K562 (cell line): ENCODE data around the gene IGSF3. TPM values are rescaled to one million over a fixed set of nuclear protein-coding genes. Genes with fewer than 3 reads are reported as not detected.
A peak's percentile ranks its signal among the peaks of the same experiment; 100 is the strongest.

Experiments
- MYNN ChIP-seq, 2 experiments: sonication (generic); formaldehyde crosslinking in 1 of 2; IDR thresholded peaks; 2 replicates each; pipeline versions ENCODE4 v1.5.0 to v1.6.1; 2016 to 2020; ENCODE audit warnings: antibody characterized with exemption in 1 of 2, missing genetic modification reagents in 1 of 2
- NR3C1 ChIP-seq: sonication (generic); formaldehyde crosslinking; IDR thresholded peaks from 2 replicates; pipeline ENCODE4 v1.8.1; 2022; ENCODE audit warnings: missing genetic modification reagents
- PHF20 ChIP-seq: fragments of 450-650 bp; IDR thresholded peaks from 2 replicates; pipeline ENCODE4 v1.6.1; 2018; ENCODE audit not compliant: partially characterized antibody
- PRMT5 ChIP-seq: sonication (generic); formaldehyde crosslinking; IDR thresholded peaks from 2 replicates; pipeline ENCODE4 v1.5.0; 2020; ENCODE audit warnings: missing genetic modification reagents
- SUPT5H ChIP-seq: fragments of 450-650 bp; IDR thresholded peaks from 2 replicates; pipeline ENCODE4 v1.6.1; 2016
- TEAD1 ChIP-seq, 2 experiments: fragments of 450-650 bp in 1 of 2; sonication (generic) in 1 of 2; formaldehyde crosslinking; IDR thresholded peaks; 2 replicates each; pipeline versions ENCODE4 v1.4.0 to v1.8.0; 2020 to 2022; ENCODE audit warnings: mild to moderate bottlenecking in 2 of 2, missing genetic modification reagents in 1 of 2
- ZNF436 ChIP-seq: fragments of 250-450, 450-650 bp; sonication (Bioruptor Pico); formaldehyde crosslinking; IDR thresholded peaks from 2 replicates; pipeline ENCODE4 v1.7.0; 2020; ENCODE audit warnings: mild to moderate bottlenecking
- polyA plus RNA-seq, 8 experiments: library from polyadenylated mRNA; depleted of rRNA in 4 of 8; stranded (reverse) in 5 of 8; unstranded in 3 of 8; fragments of >200 nt; fragmentation: Nextera tagmentation in 2 of 8; fragmentation: Illumina TruSeq in 1 of 8; extraction: Ambion mirVana in 2 of 8; extraction: Trizol in 1 of 8; gene quantifications; 2 replicates each; pipeline versions ENCODE4 v1.2.1 to v1.2.3, GENCODE V29; 2011 to 2014; ENCODE audit warnings: inconsistent platforms in 1 of 8, missing spikeins in 1 of 8
- total RNA-seq, 7 experiments: library from RNA; depleted of rRNA in 6 of 7; stranded (reverse); fragments of >200 nt in 6 of 7; fragmentation: Illumina TruSeq in 2 of 7; extraction: Trizol in 2 of 7; gene quantifications; 2 replicates each; pipeline versions ENCODE4 v1.2.1 to v1.2.3, GENCODE V29; 2011 to 2021; ENCODE audit warnings: low replicate concordance in 1 of 7
- TF ChIP-seq, protein P1 (sequence below): fragments of 200-800 bp; sonication (Bioruptor generic); IDR thresholded peaks from 2 replicates; pipeline ENCODE4 v1.6.1; 2016; ENCODE audit warnings: missing genetic modification characterization, missing compliant biosample characterization
- TF ChIP-seq, protein P2 (sequence below): sonication (generic); formaldehyde crosslinking; IDR thresholded peaks from 2 replicates; pipeline ENCODE4 v1.8.0; 2022; ENCODE audit warnings: missing genetic modification reagents, mild to moderate bottlenecking, moderate library complexity, borderline replicate concordance
- TF ChIP-seq, protein P3 (sequence below): IDR thresholded peaks from 3 replicates; pipeline ENCODE4 v1.6.1; 2011; ENCODE audit warnings: borderline replicate concordance, mild to moderate bottlenecking, moderate library complexity; ENCODE audit not compliant: insufficient read length; ENCODE audit errors: extremely low read depth
- TF ChIP-seq, protein P4 (sequence below): sonication (generic); formaldehyde crosslinking; IDR thresholded peaks from 2 replicates; pipeline ENCODE4 v1.8.0; 2022; ENCODE audit warnings: mild to moderate bottlenecking, low read depth, missing genetic modification reagents
- TF ChIP-seq, protein P5 (sequence below), 2 experiments: fragments of 450-650 bp; IDR thresholded peaks; 2 replicates each; pipeline ENCODE4 v1.6.1; 2018; ENCODE audit warnings: mild to moderate bottlenecking in 2 of 2, low read depth in 1 of 2; ENCODE audit not compliant: partially characterized antibody in 2 of 2

Gene IGSF3
- total and polyA plus RNA-seq, 9 of the 15 experiments (the other 6 are each of a cell fraction or from before 2014, with no cell fraction given), result 1.1 to 15.0 (median 8.3) TPM

DNA sequence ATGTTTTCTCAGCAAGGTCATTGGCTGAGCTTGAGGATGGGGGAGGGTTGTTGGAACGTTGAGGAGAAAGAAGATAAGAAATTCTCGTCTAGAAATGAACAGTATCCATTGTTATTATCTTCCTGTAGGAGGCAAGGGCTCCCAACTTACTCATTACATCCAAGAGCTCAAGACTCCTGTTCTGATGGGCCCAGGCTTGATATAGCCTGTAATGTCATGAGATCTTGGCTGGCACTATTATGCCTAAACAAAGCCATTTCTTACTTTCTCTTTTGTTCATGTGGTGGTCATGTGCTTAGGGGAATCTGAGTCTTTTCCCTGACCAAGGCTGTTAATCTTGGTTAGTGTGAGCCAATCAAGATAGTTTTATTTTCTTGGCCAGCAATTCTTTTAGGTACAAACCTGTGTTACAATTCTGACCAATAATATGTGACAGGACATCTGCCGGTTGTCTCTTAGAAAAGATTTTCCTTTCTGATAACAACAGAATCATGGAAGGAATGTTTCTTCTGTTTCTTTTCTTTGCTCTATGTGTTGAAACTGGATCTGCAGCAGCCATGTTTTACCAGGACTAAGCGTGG, 15.2 kb upstream of the IGSF3 start (continued):
- TF ChIP-seq, protein P1, sequence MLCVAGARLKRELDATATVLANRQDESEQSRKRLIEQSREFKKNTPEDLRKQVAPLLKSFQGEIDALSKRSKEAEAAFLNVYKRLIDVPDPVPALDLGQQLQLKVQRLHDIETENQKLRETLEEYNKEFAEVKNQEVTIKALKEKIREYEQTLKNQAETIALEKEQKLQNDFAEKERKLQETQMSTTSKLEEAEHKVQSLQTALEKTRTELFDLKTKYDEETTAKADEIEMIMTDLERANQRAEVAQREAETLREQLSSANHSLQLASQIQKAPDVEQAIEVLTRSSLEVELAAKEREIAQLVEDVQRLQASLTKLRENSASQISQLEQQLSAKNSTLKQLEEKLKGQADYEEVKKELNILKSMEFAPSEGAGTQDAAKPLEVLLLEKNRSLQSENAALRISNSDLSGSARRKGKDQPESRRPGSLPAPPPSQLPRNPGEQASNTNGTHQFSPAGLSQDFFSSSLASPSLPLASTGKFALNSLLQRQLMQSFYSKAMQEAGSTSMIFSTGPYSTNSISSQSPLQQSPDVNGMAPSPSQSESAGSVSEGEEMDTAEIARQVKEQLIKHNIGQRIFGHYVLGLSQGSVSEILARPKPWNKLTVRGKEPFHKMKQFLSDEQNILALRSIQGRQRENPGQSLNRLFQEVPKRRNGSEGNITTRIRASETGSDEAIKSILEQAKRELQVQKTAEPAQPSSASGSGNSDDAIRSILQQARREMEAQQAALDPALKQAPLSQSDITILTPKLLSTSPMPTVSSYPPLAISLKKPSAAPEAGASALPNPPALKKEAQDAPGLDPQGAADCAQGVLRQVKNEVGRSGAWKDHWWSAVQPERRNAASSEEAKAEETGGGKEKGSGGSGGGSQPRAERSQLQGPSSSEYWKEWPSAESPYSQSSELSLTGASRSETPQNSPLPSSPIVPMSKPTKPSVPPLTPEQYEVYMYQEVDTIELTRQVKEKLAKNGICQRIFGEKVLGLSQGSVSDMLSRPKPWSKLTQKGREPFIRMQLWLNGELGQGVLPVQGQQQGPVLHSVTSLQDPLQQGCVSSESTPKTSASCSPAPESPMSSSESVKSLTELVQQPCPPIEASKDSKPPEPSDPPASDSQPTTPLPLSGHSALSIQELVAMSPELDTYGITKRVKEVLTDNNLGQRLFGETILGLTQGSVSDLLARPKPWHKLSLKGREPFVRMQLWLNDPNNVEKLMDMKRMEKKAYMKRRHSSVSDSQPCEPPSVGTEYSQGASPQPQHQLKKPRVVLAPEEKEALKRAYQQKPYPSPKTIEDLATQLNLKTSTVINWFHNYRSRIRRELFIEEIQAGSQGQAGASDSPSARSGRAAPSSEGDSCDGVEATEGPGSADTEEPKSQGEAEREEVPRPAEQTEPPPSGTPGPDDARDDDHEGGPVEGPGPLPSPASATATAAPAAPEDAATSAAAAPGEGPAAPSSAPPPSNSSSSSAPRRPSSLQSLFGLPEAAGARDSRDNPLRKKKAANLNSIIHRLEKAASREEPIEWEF (CRISPR knock-in tag), result peak; percentile 58; the same call in 1 of the 2 replicates
- TF ChIP-seq TEAD1 (CRISPR knock-in tag; IDR thresholded peaks at IDR 0.05), result no peak; a peak in 1 of 4 replicates
- TF ChIP-seq, protein P2, sequence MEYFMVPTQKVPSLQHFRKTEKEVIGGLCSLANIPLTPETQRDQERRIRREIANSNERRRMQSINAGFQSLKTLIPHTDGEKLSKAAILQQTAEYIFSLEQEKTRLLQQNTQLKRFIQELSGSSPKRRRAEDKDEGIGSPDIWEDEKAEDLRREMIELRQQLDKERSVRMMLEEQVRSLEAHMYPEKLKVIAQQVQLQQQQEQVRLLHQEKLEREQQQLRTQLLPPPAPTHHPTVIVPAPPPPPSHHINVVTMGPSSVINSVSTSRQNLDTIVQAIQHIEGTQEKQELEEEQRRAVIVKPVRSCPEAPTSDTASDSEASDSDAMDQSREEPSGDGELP (CRISPR knock-in tag), result no peak
- TF ChIP-seq ZNF436 (CRISPR knock-in tag), result no peak
- TF ChIP-seq, protein P3, sequence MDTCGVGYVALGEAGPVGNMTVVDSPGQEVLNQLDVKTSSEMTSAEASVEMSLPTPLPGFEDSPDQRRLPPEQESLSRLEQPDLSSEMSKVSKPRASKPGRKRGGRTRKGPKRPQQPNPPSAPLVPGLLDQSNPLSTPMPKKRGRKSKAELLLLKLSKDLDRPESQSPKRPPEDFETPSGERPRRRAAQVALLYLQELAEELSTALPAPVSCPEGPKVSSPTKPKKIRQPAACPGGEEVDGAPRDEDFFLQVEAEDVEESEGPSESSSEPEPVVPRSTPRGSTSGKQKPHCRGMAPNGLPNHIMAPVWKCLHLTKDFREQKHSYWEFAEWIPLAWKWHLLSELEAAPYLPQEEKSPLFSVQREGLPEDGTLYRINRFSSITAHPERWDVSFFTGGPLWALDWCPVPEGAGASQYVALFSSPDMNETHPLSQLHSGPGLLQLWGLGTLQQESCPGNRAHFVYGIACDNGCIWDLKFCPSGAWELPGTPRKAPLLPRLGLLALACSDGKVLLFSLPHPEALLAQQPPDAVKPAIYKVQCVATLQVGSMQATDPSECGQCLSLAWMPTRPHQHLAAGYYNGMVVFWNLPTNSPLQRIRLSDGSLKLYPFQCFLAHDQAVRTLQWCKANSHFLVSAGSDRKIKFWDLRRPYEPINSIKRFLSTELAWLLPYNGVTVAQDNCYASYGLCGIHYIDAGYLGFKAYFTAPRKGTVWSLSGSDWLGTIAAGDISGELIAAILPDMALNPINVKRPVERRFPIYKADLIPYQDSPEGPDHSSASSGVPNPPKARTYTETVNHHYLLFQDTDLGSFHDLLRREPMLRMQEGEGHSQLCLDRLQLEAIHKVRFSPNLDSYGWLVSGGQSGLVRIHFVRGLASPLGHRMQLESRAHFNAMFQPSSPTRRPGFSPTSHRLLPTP, result no peak
- TF ChIP-seq, protein P4, sequence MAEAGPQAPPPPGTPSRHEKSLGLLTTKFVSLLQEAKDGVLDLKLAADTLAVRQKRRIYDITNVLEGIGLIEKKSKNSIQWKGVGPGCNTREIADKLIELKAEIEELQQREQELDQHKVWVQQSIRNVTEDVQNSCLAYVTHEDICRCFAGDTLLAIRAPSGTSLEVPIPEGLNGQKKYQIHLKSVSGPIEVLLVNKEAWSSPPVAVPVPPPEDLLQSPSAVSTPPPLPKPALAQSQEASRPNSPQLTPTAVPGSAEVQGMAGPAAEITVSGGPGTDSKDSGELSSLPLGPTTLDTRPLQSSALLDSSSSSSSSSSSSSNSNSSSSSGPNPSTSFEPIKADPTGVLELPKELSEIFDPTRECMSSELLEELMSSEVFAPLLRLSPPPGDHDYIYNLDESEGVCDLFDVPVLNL (CRISPR knock-in tag), result no peak
- no peak for TF ChIP-seq NR3C1 (CRISPR knock-in tag)
- TF ChIP-seq MYNN (IDR thresholded peaks at IDR 0.05), result no peak
- no peak for TF ChIP-seq MYNN (CRISPR knock-in tag; IDR thresholded peaks at IDR 0.05)
- no peak for TF ChIP-seq PRMT5
- TF ChIP-seq PHF20, result no peak
- no peak for TF ChIP-seq SUPT5H
- TF ChIP-seq, protein P5, sequence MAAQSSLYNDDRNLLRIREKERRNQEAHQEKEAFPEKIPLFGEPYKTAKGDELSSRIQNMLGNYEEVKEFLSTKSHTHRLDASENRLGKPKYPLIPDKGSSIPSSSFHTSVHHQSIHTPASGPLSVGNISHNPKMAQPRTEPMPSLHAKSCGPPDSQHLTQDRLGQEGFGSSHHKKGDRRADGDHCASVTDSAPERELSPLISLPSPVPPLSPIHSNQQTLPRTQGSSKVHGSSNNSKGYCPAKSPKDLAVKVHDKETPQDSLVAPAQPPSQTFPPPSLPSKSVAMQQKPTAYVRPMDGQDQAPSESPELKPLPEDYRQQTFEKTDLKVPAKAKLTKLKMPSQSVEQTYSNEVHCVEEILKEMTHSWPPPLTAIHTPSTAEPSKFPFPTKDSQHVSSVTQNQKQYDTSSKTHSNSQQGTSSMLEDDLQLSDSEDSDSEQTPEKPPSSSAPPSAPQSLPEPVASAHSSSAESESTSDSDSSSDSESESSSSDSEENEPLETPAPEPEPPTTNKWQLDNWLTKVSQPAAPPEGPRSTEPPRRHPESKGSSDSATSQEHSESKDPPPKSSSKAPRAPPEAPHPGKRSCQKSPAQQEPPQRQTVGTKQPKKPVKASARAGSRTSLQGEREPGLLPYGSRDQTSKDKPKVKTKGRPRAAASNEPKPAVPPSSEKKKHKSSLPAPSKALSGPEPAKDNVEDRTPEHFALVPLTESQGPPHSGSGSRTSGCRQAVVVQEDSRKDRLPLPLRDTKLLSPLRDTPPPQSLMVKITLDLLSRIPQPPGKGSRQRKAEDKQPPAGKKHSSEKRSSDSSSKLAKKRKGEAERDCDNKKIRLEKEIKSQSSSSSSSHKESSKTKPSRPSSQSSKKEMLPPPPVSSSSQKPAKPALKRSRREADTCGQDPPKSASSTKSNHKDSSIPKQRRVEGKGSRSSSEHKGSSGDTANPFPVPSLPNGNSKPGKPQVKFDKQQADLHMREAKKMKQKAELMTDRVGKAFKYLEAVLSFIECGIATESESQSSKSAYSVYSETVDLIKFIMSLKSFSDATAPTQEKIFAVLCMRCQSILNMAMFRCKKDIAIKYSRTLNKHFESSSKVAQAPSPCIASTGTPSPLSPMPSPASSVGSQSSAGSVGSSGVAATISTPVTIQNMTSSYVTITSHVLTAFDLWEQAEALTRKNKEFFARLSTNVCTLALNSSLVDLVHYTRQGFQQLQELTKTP (IDR thresholded peaks at IDR 0.05; ENCODE audit: low read depth in 1 of 2, partially characterized antibody in 2 of 2), result peak in 1 of 2 experiments; percentile 40
